Activated naive CD4-positive, alpha-beta T cell treated with anti-CD3 and anti-CD28 coated beads, Interleukin-2, amount 50 U/mL, for 72 hours (primary cell): Measurements from ENCODE around the gene USH1G. TPM values are rescaled to one million over a fixed set of nuclear protein-coding genes. Genes with fewer than 3 reads are reported as not detected.
"Not testable (repeated sequence)": the region's sequence is repeated elsewhere in the genome, so short reads cannot be mapped to it uniquely, and the experiment has no call there.

Experiments used
- ATAC-seq, 2 donors: fragments of 150-1000 bp; cut with Tn5 transposase; 2 replicates each; pipeline ENCODE4 v1.10.0; 2021; ENCODE audit warnings: mild to moderate bottlenecking in 2 of 2, moderate library complexity in 2 of 2
- DNase-seq, 2 donors: peaks; one replicate each; pipeline ENCODE4 v3.0.0; 2021 to 2022; ENCODE audit warnings: low spot score in 2 of 2
- H3K27ac Mint-ChIP-seq, 2 donors: one replicate each; pipeline ENCODE4 v1.8.0; 2022; ENCODE audit warnings: mild to moderate bottlenecking in 2 of 2, mixed read lengths in 2 of 2
- H3K36me3 Mint-ChIP-seq, 2 donors: one replicate each; pipeline ENCODE4 v1.8.0; 2022; ENCODE audit warnings: mixed read lengths in 2 of 2
- H3K9me3 Mint-ChIP-seq, 2 donors: one replicate each; pipeline ENCODE4 v1.8.0; 2022; ENCODE audit warnings: mixed read lengths in 2 of 2
- total RNA-seq, 2 donors: library from RNA; stranded (reverse); gene quantifications; one replicate each; pipeline ENCODE4 v1.2.3, GENCODE V29; 2022

Gene USH1G
- total RNA-seq = not detected

GRCh38 chr17:74922694-74923537, at the start of gene USH1G:
Gene USH1G (minus strand): TSS chr17:74923255. CDS start chr17:74923073, 182 bp downstream.
- ATAC-seq (peak; percentile 39 to 61), DNase-seq (no peak)
- H3K27ac Mint-ChIP-seq = no peak within 1 kb of the TSS
- no peaks in the 10 kb centered on the region for H3K9me3 Mint-ChIP-seq
- peaks cover 0 to 4% of the 10 kb centered on the region in 2 donors for H3K36me3 Mint-ChIP-seq

- Mint-ChIP-seq H3K36me3 (no peaks in the 10 kb centered on the region), H3K9me3 (no peaks in the 10 kb centered on the region), H3K27ac (no peak within 1 kb of the TSS)
- ATAC-seq (peak; percentile 85 to 94), DNase-seq (peak in 1 of 2 donors; percentile 73)
Measured at GRCh38 chr17:74972107-74972972, 49.3 kb upstream of the USH1G start, which contains the start of gene HID1. Gene HID1 (minus strand): TSS chr17:74972759. CDS start chr17:74972656, 103 bp downstream.

DNA sequence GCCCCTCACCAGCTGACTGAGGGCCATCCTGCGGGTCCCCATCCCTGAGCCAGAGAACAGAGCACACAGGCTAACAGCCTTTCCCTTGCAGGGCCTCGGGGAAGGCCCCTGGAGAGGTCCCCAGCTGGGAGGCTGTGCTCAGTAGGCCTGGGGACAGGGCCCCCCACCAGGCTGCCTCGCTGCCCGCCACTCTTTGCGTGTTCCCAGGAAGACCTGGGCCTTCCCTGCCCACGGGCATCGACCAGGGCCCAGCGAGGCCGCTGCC, 48.7 kb upstream of the USH1G start:
- H3K27ac Mint-ChIP-seq = no peak overlapping the region
- DNase-seq (no peak), ATAC-seq (no peak)
- H3K36me3 Mint-ChIP-seq = no peaks in the 10 kb centered on the region
- H3K9me3 Mint-ChIP-seq = no peaks in the 10 kb centered on the region

DNA sequence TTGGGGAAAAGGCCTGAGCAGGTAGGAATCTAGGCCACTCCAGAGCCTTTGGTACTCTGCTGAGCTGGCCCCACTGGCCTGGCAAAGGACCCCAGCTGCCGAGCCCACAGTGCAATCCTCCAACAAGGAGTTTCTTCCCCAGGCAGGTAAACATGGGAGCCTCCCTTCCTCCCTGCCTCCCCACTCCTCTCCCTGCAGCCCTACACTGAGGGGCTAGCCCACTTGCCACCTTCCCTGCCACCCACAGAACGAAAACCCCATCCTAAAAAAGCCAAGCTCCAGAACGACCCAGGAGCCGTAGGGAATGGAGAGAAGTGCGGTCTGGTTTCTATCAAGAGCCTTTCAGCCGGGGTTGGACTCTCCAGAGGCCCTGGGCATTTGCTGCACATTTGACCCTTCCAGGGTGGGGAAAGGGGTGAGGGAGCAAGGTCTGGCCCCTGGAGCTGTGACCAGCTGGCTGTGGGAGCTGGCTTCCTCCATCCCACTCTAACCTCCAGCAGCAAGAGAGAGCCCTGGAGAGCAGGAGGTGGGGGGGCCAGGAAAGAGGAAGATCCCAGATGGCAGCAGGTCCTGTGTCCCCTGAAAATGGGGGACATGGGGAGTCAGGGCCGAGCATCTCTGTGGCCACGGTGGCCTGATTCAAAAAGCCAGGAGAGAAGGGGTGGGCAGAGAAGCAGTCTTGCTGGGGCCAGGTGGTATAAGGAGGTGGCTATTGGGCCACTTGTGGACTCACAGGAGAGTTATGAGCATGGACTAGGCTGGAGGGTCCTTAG, 48.2 kb upstream of the USH1G start:
- Mint-ChIP-seq H3K27ac (no peak overlapping the region), H3K9me3 (no peaks in the 10 kb centered on the region), H3K36me3 (no peaks in the 10 kb centered on the region)
- ATAC-seq (no peak), DNase-seq (no peak)

GRCh38 chr17:74970395-74970794, 47.3 kb upstream of the USH1G start:
- no peak for ATAC-seq
- no peaks in the 10 kb centered on the region for H3K9me3 Mint-ChIP-seq
- no peaks in the 10 kb centered on the region for H3K36me3 Mint-ChIP-seq
- no peak overlapping the region for H3K27ac Mint-ChIP-seq
- no peak for DNase-seq

DNA sequence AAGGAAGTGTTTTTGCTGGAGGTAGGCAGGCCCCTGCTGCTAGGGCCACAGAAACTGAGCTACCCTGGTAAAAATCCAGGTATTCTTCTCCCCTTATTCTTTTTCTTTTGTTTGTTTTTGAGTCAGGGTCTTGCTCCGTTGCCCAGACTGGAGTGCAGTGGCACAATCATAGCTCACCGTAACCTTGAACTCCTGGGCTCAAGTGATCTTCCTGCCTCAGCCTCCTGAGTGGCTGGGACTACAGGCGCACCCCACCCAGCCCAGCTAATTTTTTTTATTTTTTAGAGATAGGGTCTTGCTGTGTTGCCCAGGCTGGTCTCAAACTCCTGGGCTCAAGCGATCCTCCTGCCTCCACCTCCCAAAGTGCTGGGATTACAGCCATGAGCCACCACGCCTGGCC, 46.4 kb upstream of the USH1G start:
- H3K36me3 Mint-ChIP-seq, DNase-seq, ATAC-seq, H3K27ac Mint-ChIP-seq, H3K9me3 Mint-ChIP-seq: not testable (repeated sequence)

DNA sequence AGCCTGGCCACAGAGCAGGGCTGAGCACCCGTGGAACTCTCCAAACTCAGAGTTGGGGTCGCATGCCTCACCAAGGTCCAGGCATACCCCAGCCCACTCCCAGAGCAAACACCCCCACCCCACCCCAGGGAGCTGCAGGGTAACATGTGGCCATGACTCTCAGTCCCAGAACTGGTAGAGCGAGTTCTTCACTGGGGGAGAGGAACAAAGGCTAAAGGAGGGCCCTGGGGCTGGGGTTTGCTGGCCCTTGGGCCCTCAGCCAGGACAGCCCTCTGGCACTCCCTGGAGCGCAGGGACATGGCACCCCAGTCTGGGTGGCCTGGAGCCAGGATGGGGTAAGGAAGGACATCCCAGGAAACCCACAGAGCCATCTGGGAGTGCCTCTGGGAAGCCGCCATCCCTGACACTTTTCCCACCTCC, 45.3 kb upstream of the USH1G start:
- no peak overlapping the region for H3K27ac Mint-ChIP-seq
- no peaks in the 10 kb centered on the region for H3K36me3 Mint-ChIP-seq
- no peaks in the 10 kb centered on the region for H3K9me3 Mint-ChIP-seq
- DNase-seq (no peak), ATAC-seq (no peak)

GRCh38 chr17:74964988-74965622, 42.0 kb upstream of the USH1G start:
- H3K9me3 Mint-ChIP-seq = no peaks in the 10 kb centered on the region
- no peaks in the 10 kb centered on the region for H3K36me3 Mint-ChIP-seq
- DNase-seq = no peak
- H3K27ac Mint-ChIP-seq = no peak overlapping the region
- ATAC-seq = no peak

GRCh38 chr17:74964246-74964761, 41.2 kb upstream of the USH1G start:
- ATAC-seq (no peak), DNase-seq (no peak)
- Mint-ChIP-seq H3K9me3 (no peaks in the 10 kb centered on the region), H3K27ac (no peak overlapping the region), H3K36me3 (no peaks in the 10 kb centered on the region)

DNA sequence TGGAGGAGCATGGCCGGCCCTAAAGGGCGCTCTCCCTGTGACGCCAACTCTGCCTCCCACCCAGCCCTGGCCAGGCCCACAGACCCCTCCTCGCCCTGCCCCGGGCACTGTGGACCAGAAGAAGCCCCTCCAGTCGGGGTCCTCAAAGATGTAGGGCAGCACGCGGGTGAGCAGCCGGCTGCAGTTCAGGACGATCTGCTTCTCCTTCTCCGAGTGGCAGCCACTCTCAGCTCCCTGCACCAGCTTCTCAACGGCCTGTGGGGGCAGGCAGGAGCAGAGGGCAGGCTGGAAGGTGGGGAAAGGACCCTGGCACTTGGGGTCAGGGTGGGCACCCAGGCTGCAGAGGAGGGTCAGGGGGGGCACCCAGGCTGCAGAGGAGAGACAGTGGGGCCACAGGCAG, 40.6 kb upstream of the USH1G start:
- DNase-seq (no peak), ATAC-seq (no peak)
- Mint-ChIP-seq H3K27ac (peak overlapping the region in 1 of 2 donors; percentile 50), H3K36me3 (no peaks in the 10 kb centered on the region), H3K9me3 (no peaks in the 10 kb centered on the region)

GRCh38 chr17:74962622-74963394, 39.8 kb upstream of the USH1G start:
- no peak overlapping the region for H3K27ac Mint-ChIP-seq
- ATAC-seq (no peak), DNase-seq (no peak)
- no peaks in the 10 kb centered on the region for H3K36me3 Mint-ChIP-seq
- no peaks in the 10 kb centered on the region for H3K9me3 Mint-ChIP-seq

GRCh38 chr17:74961657-74962350, 38.7 kb upstream of the USH1G start:
- Mint-ChIP-seq H3K9me3 (no peaks in the 10 kb centered on the region), H3K27ac (no peak overlapping the region), H3K36me3 (no peaks in the 10 kb centered on the region)
- DNase-seq (peak; percentile 84 to 90), ATAC-seq (peak; percentile 75 to 88)

DNA sequence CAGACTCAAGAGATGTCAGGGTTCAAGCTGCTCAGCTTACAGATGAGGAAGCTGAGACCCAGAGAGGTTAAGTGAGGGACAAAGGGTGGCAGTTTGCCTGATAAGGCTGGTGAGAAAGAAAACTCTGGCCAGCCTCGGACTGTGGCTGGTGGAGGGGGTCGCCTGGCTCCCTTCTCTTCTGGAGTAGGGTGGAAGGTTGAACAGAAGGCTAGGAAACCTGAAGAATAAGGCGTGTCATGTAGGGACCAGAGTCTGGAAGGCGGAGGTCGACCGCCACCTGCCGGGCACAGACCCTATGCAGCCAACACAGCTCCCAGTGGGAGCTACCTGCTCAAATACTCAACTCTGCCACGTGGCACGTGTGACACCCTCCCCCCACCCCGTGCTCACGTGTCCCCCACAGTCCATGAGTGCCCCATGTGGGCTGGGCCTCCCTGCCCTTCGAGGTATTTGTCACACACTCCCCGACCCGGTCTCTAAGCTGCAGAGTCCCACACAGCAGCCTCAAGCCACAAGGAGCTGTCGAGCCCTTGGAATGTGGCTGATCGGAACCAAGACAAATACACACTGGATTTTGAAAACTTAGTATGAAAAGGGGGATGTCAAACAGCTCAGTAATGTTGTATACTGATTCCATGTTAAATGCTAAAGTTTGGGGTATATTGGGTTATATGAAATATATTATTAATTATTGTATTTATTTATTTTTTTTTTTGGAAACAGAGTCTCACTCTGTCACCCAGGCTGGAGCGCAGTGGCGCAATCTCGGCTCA, 37.7 kb upstream of the USH1G start:
- DNase-seq (peak in 1 of 2 donors; percentile 48), ATAC-seq (peak; percentile 50 to 68)
- H3K36me3 Mint-ChIP-seq = no peaks in the 10 kb centered on the region
- no peak overlapping the region for H3K27ac Mint-ChIP-seq
- H3K9me3 Mint-ChIP-seq = no peaks in the 10 kb centered on the region

DNA sequence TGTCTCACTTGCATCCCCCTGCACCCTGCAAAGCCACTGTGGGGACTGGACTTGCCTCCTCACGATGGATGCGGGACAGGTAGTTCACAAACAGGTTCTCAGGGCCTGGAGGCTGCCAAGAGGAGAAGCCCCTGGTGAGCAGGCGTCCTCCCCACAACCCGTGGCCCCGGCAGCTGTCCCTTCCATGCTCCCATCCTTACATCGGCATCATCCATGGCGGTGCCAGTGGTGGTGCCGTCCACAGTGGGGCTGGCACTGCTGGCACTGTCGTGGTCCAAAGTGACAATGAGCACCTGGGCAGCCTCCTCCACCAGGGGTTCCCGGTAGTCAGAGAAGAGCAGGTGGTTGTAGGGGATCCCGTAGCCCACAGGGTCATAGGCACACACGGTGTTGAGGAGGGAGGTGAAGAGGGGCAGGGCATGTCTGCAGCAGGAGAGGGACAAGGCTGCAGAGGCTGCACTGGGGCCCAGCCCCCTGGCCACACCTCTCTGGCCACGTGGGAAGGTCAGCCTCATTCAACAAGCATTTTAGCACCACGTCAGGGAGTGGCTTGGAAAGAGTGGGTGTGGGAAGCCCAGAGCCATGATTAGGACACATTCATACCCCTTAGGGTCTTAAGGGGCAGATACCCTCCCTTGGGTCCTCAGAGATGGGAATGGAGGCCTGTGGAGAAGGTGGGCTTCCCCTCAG, 36.9 kb upstream of the USH1G start:
- no peaks in the 10 kb centered on the region for H3K9me3 Mint-ChIP-seq
- no peak for ATAC-seq

More for the DNA sequence above, 36.9 kb upstream of the USH1G start:
- Mint-ChIP-seq H3K27ac (no peak overlapping the region), H3K36me3 (no peaks in the 10 kb centered on the region)
- no peak for DNase-seq
